GM12878 (cell line): Measurements from ENCODE around the gene NECTIN2. TPM values are rescaled to one million over a fixed set of nuclear protein-coding genes. Genes with fewer than 3 reads are reported as not detected.

Experiments
- ATAC-seq: fragments of 200-7000 bp; cut with Tn5 transposase; 3 replicates; pipeline ENCODE4 v1.9.1; 2020; ENCODE audit warnings: mild to moderate bottlenecking, moderate library complexity
- BruUV-seq: library from RNA; stranded (reverse); fragments of 400-500 nt; replicated peaks from 2 replicates; lab custom pipeline; 2021; lab: Mats Ljungman, UMichigan
- CTCF ChIA-PET: fragments of 300-600 bp; sonication (Branson Sonifier 250); formaldehyde crosslinking; extraction: SDS; loops from one replicate; lab custom pipeline; 2021; ENCODE audit warnings: inconsistent platforms; lab: Yijun Ruan, JAX
- POLR2A ChIA-PET: fragments of 350-600 bp; formaldehyde crosslinking; extraction: SDS; loops from one replicate; lab custom pipeline; 2021; ENCODE audit warnings: inconsistent platforms; lab: Charles Lee
- RAD21 ChIA-PET: fragments of 300-600 bp; sonication (Branson Sonifier 250); formaldehyde crosslinking; loops from one replicate; lab custom pipeline; 2023; ENCODE audit warnings: antibody characterized with exemption; ENCODE audit not compliant: unreplicated experiment; lab: Charles Lee
- SMC1A ChIA-PET: fragments of 300-600 bp; sonication (Branson Sonifier 250); formaldehyde crosslinking; loops from one replicate; lab custom pipeline; 2023; ENCODE audit not compliant: unreplicated experiment, uncharacterized antibody; lab: Charles Lee
- DNase-seq: peaks from one replicate; pipeline ENCODE4 v3.0.0-alpha.2; 2011; ENCODE audit warnings: low read depth, low spot score
- FAIRE-seq: peaks from 3 replicates; lab custom pipeline; 2011; peaks lifted over from hg19 to GRCh38; lab: Jason Lieb, UNC
- H2AFZ ChIP-seq: 2 replicates; pipeline ENCODE4 v1.6.0; 2011; ENCODE audit warnings: low read depth, low read length, control low read depth; ENCODE audit not compliant: control insufficient read depth
- H3K27ac ChIP-seq: 2 replicates; pipeline ENCODE4 v1.5.1; 2011; ENCODE audit warnings: control low read depth; ENCODE audit not compliant: control insufficient read depth, insufficient read depth
- H3K27me3 ChIP-seq, 2 experiments: replicated peaks in 1 of 2; 2 replicates each; pipeline versions ENCODE4 v1.6.0 to v1.6.1; 2011; ENCODE audit warnings: low read length in 1 of 2; ENCODE audit not compliant: control insufficient read depth in 2 of 2, insufficient read depth in 2 of 2
- H3K36me3 ChIP-seq, 2 experiments: 2 replicates each; pipeline ENCODE4 v1.5.1; 2011; ENCODE audit warnings: low read length in 1 of 2; ENCODE audit not compliant: control insufficient read depth in 2 of 2, insufficient read depth in 2 of 2
- H3K4me1 ChIP-seq: 2 replicates; pipeline ENCODE4 v1.6.1; 2011; ENCODE audit warnings: mild to moderate bottlenecking, low read length, moderate library complexity, mixed read lengths; ENCODE audit not compliant: control insufficient read depth, insufficient read depth
- H3K4me2 ChIP-seq: 2 replicates; pipeline ENCODE4 v1.6.0; 2011; ENCODE audit warnings: control low read depth; ENCODE audit not compliant: control insufficient read depth, insufficient read depth
- H3K4me3 ChIP-seq: fragments of 200-600 bp; sonication (generic); 2 replicates; pipeline ENCODE4 v1.5.1; 2016
- H3K79me2 ChIP-seq: 2 replicates; pipeline ENCODE4 v1.6.0; 2011; ENCODE audit warnings: low read length; ENCODE audit not compliant: control insufficient read depth, insufficient read depth
- H3K9ac ChIP-seq: 2 replicates; pipeline ENCODE4 v1.8.0; 2011; ENCODE audit warnings: low read length, control low read depth, mixed read lengths; ENCODE audit not compliant: control insufficient read depth, insufficient read depth
- H3K9me3 ChIP-seq: replicated peaks from 3 replicates; pipeline ENCODE4 v1.5.1; 2011; ENCODE audit warnings: mild to moderate bottlenecking, low read length; ENCODE audit not compliant: control insufficient read depth, insufficient read depth
- H4K20me1 ChIP-seq: 2 replicates; pipeline ENCODE4 v1.6.0; 2011; ENCODE audit not compliant: control insufficient read depth, insufficient read depth
- BHLHE40 ChIP-seq, 2 experiments: fragments of 450-650 bp in 1 of 2; IDR thresholded peaks; 2 replicates each; pipeline ENCODE4 v1.6.1; 2011 to 2017; ENCODE audit warnings: low read depth in 2 of 2, borderline replicate concordance in 1 of 2, improper control_type of control experiment in 1 of 2, low read length in 1 of 2, mild to moderate bottlenecking in 1 of 2
- CBX5 ChIP-seq: sonication (generic); IDR thresholded peaks from 2 replicates; pipeline ENCODE4 v1.6.1; 2016; ENCODE audit warnings: low read depth, moderate library complexity, mild to moderate bottlenecking, inconsistent platforms
- ETV6 ChIP-seq, 2 experiments: fragments of 450-650 bp in 1 of 2; IDR thresholded peaks in 1 of 2; conservative IDR thresholded peaks in 1 of 2; 2 replicates each; pipeline ENCODE4 v1.6.1; 2014; ENCODE audit warnings: antibody characterized with exemption in 1 of 2, borderline replicate concordance in 1 of 2, low read depth in 1 of 2, mild to moderate bottlenecking in 1 of 2, moderate library complexity in 1 of 2
- KDM1A ChIP-seq: fragments of 200-600 bp; sonication (generic); IDR thresholded peaks from 2 replicates; pipeline ENCODE4 v1.6.1; 2016; ENCODE audit warnings: borderline replicate concordance
- NKRF ChIP-seq: fragments of 450-650 bp; conservative IDR thresholded peaks from 2 replicates; pipeline ENCODE4 v1.6.1; 2017; ENCODE audit warnings: mild to moderate bottlenecking, moderate library complexity
- POLR2AphosphoS5 ChIP-seq: IDR thresholded peaks from 2 replicates; pipeline ENCODE4 v1.6.1; 2011; ENCODE audit warnings: mild to moderate bottlenecking, low read length, inconsistent platforms
- RAD21 ChIP-seq: IDR thresholded peaks from 2 replicates; pipeline ENCODE4 v1.6.1; 2011; ENCODE audit warnings: mild to moderate bottlenecking, low read depth, low read length, moderate library complexity; ENCODE audit not compliant: insufficient read depth
- SUZ12 ChIP-seq: fragments of 200-600 bp; sonication (generic); IDR thresholded peaks from one replicate; pipeline ENCODE4 v1.6.1; 2018; ENCODE audit warnings: antibody characterized with exemption, mild to moderate bottlenecking; ENCODE audit not compliant: unreplicated experiment
- YBX1 ChIP-seq: fragments of 450-650 bp; IDR thresholded peaks from 2 replicates; pipeline ENCODE4 v1.6.1; 2016; ENCODE audit warnings: antibody characterized with exemption
- ZBED1 ChIP-seq: IDR thresholded peaks from 2 replicates; pipeline ENCODE4 v1.6.1; 2016; ENCODE audit warnings: borderline replicate concordance
- ZNF592 ChIP-seq: fragments of 450-650 bp; IDR thresholded peaks from 2 replicates; pipeline ENCODE4 v1.6.1; 2017; ENCODE audit warnings: mild to moderate bottlenecking, moderate library complexity
- WGBS: methylation state at CpG from one replicate; pipeline ENCODE4 v1.1.6; 2016; ENCODE audit warnings: low lambda C conversion rate; ENCODE audit not compliant: insufficient replicate concordance, insufficient coverage; ENCODE audit errors: missing lambda C conversion rate; 5-methylcytosine and 5-hydroxymethylcytosine counted together
- in situ Hi-C: fragments of 300-500 bp; cut with MboI; formaldehyde crosslinking; loops from 9 replicates; pipeline ENCODE4 v1.14.3; 2018; ENCODE audit warnings: mixed read lengths
- intact Hi-C: fragments of 100-400 bp; cut with micrococcal nuclease; formaldehyde crosslinking; loops from one replicate; pipeline ENCODE4 v1.14.2; 2022; ENCODE audit not compliant: unreplicated experiment
- polyA plus RNA-seq, 11 experiments: library from polyadenylated mRNA; depleted of rRNA in 4 of 11; unstranded in 6 of 11; stranded (reverse) in 5 of 11; fragments of >200 nt; fragmentation: Nextera tagmentation in 4 of 11; fragmentation: Illumina TruSeq in 1 of 11; extraction: Ambion mirVana in 4 of 11; extraction: Trizol in 1 of 11; gene quantifications; 1 replicate in 1 of 11; 2 replicates in 10 of 11; pipeline versions ENCODE4 v1.2.1 to v1.2.3, GENCODE V29; 2011 to 2016; ENCODE audit warnings: inconsistent platforms in 2 of 11, missing spikeins in 2 of 11, low read depth in 1 of 11
- total RNA-seq, 4 experiments: library from RNA; depleted of rRNA in 3 of 4; stranded (reverse); fragments of >200 nt in 3 of 4; fragmentation: Illumina TruSeq in 1 of 4; extraction: Trizol in 1 of 4; gene quantifications; 2 replicates each; pipeline versions ENCODE4 v1.2.1 to v1.2.3, GENCODE V29; 2013 to 2021
- TF ChIP-seq, protein P1 (sequence below): IDR thresholded peaks from 2 replicates; pipeline ENCODE4 v1.6.1; 2012; ENCODE audit warnings: low read depth, low read length, improper control_type of control experiment

The NECTIN2 gene
- total and polyA plus RNA-seq, 10 of the 15 experiments (the other 5 are each of a cell fraction or from before 2014, with no cell fraction given), result 0.05 to 0.36 (median 0.26) TPM; not detected in 5

GRCh38 chr19:44807162-44807561 is 38.9 kb upstream of the NECTIN2 start (continued):
- no peak for TF ChIP-seq ZNF592
- no peak for TF ChIP-seq BHLHE40 (IDR thresholded peaks at IDR 0.05; ENCODE audit: borderline replicate concordance in 1 of 2, low read depth in 2 of 2, low read length in 1 of 2)
- TF ChIP-seq, all 136 proteins: peak for 0

DNA sequence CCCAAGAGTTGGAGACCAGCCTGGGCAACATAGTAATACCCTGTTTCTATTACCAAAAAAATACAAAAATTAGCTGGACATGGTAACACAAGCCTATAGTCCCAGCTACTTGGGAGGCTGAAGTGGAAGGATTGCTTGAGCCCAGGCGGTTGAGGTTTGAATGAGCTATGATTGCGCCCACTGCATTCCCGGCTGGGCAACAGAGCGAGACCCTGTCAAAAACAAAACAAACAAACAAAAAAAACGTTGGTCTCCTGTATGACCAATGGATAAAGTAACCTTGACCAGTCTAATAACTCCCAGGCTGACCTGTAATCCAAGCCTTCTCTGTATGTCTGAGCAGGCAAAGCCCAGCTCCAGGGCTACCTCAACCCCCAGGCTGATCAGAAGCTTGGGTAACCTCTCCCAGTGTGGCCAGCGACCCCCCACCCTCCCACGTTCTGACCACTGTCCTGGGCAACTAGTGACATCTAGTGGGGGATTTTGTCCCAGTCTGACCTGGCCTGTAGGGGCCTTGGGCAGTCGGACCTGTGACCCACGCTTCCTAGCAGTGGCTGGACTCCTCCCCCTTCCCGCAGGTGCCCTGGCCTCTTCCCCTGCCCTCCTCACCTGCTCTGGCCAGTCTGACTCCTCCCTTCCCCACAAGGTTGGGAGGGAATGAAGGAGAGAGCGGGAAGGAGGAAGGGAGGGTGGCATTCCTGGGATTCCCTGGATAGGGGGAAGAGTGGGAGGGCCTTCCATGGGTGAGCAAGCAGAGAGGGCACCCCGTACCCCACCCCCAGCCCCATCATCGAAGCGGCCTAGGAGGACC is 38.2 kb upstream of the NECTIN2 start:
- in situ Hi-C loops (no loop called here), intact Hi-C loops (no loop called here)
- ChIA-PET RAD21 (interaction anchor here (1.0 to 1.6 kb wide), 3 partner anchors 23 to 118 kb away, joined by 3 to 6 read pairs (median 5); no protein-coding TSS in a partner anchor), SMC1A (interaction anchor here (0.9 to 1.3 kb wide), 5 partner anchors 34 to 153 kb away, joined by 3 to 4 read pairs (median 3); no protein-coding TSS in a partner anchor), CTCF (interaction anchor here (0.8 to 3.7 kb wide), 9 partner anchors 9 to 151 kb away, joined by 3 to 16 read pairs (median 5); no protein-coding TSS in a partner anchor), POLR2A (no interaction called here)
- no peaks in the 10 kb centered on the region; a peak in 2 of 4 replicates for H3K27me3 ChIP-seq
- no peak for FAIRE-seq
- no TSS peak for BruUV-seq
- H3K4me2 ChIP-seq, result no peak overlapping the region
- H3K9ac ChIP-seq, result no peak overlapping the region
- H4K20me1 ChIP-seq, result no peaks in the 10 kb centered on the region
- no peak overlapping the region for H3K4me3 ChIP-seq
- no peak overlapping the region for H3K27ac ChIP-seq
- peak; percentile 76 for ATAC-seq
- H3K9me3 ChIP-seq, result no peaks in the 10 kb centered on the region
- no peak for DNase-seq
- no peaks in the 10 kb centered on the region for H3K79me2 ChIP-seq
- H2AFZ ChIP-seq, result no peak overlapping the region
- H3K36me3 ChIP-seq, result no peaks in the 10 kb centered on the region
- no peaks in the 10 kb centered on the region for H3K4me1 ChIP-seq
- 8% methylated on average over 12 of the region's 14 CpGs for WGBS
- no peak for TF ChIP-seq ZBED1
- TF ChIP-seq YBX1, result no peak
- TF ChIP-seq CBX5, result no peak
- TF ChIP-seq NKRF, result no peak
- TF ChIP-seq, protein P1, sequence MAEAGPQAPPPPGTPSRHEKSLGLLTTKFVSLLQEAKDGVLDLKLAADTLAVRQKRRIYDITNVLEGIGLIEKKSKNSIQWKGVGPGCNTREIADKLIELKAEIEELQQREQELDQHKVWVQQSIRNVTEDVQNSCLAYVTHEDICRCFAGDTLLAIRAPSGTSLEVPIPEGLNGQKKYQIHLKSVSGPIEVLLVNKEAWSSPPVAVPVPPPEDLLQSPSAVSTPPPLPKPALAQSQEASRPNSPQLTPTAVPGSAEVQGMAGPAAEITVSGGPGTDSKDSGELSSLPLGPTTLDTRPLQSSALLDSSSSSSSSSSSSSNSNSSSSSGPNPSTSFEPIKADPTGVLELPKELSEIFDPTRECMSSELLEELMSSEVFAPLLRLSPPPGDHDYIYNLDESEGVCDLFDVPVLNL, result no peak
- TF ChIP-seq POLR2AphosphoS5, result no peak
- peak; percentile 52 for TF ChIP-seq RAD21
- TF ChIP-seq ETV6 (conservative IDR thresholded peaks at IDR 0.05 in 1 of 2, IDR thresholded peaks at IDR 0.05 in 1 of 2; ENCODE audit: borderline replicate concordance in 1 of 2, low read depth in 1 of 2), result no peak
- no peak for TF ChIP-seq SUZ12
- TF ChIP-seq KDM1A, result no peak
